Colon (tissue), 2 donors: ENCODE measurements around the gene CD28.
"Not testable (repeated sequence)": the region's sequence is repeated elsewhere in the genome, so short reads cannot be mapped to it uniquely, and the experiment has no call there.

ENCODE experiments used
- FAIRE-seq: peaks from 2 replicates; lab custom pipeline; 2012; peaks lifted over from hg19 to GRCh38; lab: Jason Lieb, UNC
- donor health status: control.
- donor health status: control.

CD28 gene

GRCh38 chr2:203784710-203785270 is 78.4 kb downstream of the CD28 start:
- not testable (repeated sequence) for FAIRE-seq

DNA sequence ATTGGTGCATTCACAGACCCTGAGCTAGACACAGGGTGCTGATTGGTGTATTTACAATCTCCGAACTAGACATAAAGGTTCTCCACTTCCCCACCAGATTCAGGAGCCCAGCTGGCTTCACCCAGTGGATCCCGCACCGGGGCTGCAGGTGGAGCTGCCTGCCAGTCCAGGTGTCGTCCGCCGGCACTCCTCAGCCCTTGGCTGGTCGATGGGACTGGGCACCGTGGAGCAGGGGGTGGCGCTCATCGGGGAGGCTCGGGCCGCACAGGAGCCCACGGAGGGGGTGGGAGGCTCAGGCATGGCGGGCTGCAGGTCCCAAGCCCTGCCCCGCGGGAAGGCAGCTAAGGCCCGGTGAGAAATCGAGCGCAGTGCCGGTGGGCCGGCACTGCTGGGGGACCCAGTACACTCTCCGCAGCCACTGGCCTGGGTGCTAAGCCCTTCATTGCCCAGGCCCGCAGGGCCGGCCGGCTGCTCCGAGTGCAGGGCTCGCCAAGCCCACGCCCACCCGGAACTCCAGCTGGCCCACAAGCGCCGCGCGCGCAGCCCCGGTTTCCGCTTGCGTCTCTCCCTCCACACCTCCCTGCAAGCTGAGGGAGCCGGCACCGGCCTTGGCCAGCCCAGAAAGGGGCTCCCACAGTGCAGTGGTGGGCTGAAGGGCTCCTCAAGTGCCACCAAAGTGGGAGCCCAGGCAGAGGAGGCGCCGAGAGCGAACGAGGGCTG is 79.1 kb downstream of the CD28 start:
- FAIRE-seq = not testable (repeated sequence)

GRCh38 chr2:203786549-203787351 is 80.3 kb downstream of the CD28 start:
- FAIRE-seq = no peak

GRCh38 chr2:203787979-203788378 is 81.5 kb downstream of the CD28 start:
- FAIRE-seq = no peak
